Stomach (tissue), 9 donors: Measurements from ENCODE around the gene ATXN2L. TPM values are rescaled to one million over a fixed set of nuclear protein-coding genes. Genes with fewer than 3 reads are reported as not detected.
"Not testable (repeated sequence)": the region's sequence is repeated elsewhere in the genome, so short reads cannot be mapped to it uniquely, and the experiment has no call there.

Source experiments
- DNase-seq, 2 donors: peaks; one replicate each; pipeline versions ENCODE4 v3.0.0 to v3.0.0-alpha.2; 2013 to 2019
- H3K27ac ChIP-seq, 5 donors: fragments of 200-600 bp in 4 of 5; sonication (generic) in 4 of 5; one replicate each; pipeline ENCODE4 v1.5.1; 2013 to 2019; ENCODE audit warnings: mild to moderate bottlenecking in 1 of 5, moderate library complexity in 1 of 5
- H3K27me3 ChIP-seq, 3 donors: fragments of 200-600 bp; sonication (generic); one replicate each; pipeline ENCODE4 v1.5.1; 2017 to 2019; ENCODE audit warnings: mixed run types in 1 of 3
- H3K36me3 ChIP-seq, 4 donors: fragments of 200-600 bp; sonication (generic); 1 replicate in 3 of 4; 2 replicates in 1 of 4; pipeline ENCODE4 v1.5.1; 2016 to 2019
- H3K4me1 ChIP-seq, 4 donors: fragments of 200-600 bp; sonication (generic); one replicate each; pipeline ENCODE4 v1.5.1; 2016 to 2019
- H3K4me3 ChIP-seq, 4 donors: fragments of 200-600 bp; sonication (generic) in 3 of 4; one replicate each; pipeline ENCODE4 v1.5.1; 2016 to 2019; ENCODE audit warnings: mild to moderate bottlenecking in 1 of 4
- H3K9me3 ChIP-seq, 4 donors: fragments of 200-600 bp; sonication (generic); one replicate each; pipeline ENCODE4 v1.5.1; 2016 to 2019
- EP300 ChIP-seq: sonication (generic); formaldehyde crosslinking; IDR thresholded peaks from one replicate; pipeline ENCODE4 v1.6.1; 2017; ENCODE audit warnings: antibody characterized with exemption
- POLR2A ChIP-seq, 4 donors: fragments of 450-650 bp; IDR thresholded peaks; one replicate each; pipeline ENCODE4 v1.6.1; 2016; ENCODE audit warnings: antibody characterized with exemption in 4 of 4, control low read depth in 2 of 4, mild to moderate bottlenecking in 1 of 4, moderate library complexity in 1 of 4
- POLR2AphosphoS5 ChIP-seq, 3 donors: sonication (generic); formaldehyde crosslinking; IDR thresholded peaks; one replicate each; pipeline ENCODE4 v1.6.1; 2016; ENCODE audit warnings: antibody characterized with exemption in 3 of 3
- WGBS, 5 donors: extraction: QIAGEN DNeasy Blood & Tissue Kit in 3 of 5; methylation state at CpG; one replicate each; pipeline versions ENCODE4 v1.1.5 to v1.1.7; 2013 to 2018; 5-methylcytosine and 5-hydroxymethylcytosine counted together
- intact Hi-C: fragments of 100-400 bp; cut with DNase I; formaldehyde crosslinking; loops from one replicate; pipeline ENCODE4 v1.15.1; 2023; ENCODE audit warnings: low total_unique reads
- polyA plus RNA-seq, 3 donors: library from polyadenylated mRNA; stranded (reverse); fragments of 200-250 nt; gene quantifications; one replicate each; pipeline ENCODE4 v1.2.3, GENCODE V29; 2013
- total RNA-seq, 5 donors: library from RNA; depleted of rRNA; stranded (reverse); fragments of >200 nt; gene quantifications; one replicate each; pipeline versions ENCODE4 v1.1.0 to v1.2.3, GENCODE V29; 2014 to 2016
- TF ChIP-seq, protein P1 (sequence below), 7 experiments: fragments of 450-650 bp in 4 of 7; fragments of 200-600 bp in 3 of 7; sonication (generic) in 3 of 7; IDR thresholded peaks; one replicate each; pipeline ENCODE4 v1.5.1; 2016 to 2019; ENCODE audit warnings: antibody characterized with exemption in 7 of 7, control low read depth in 2 of 7, mild to moderate bottlenecking in 1 of 7
- donor health status: healthy with polysubstance abuse.
- donor health status: Bipolar disorder and iron deficiency.
- donor health status: healthy.

The ATXN2L gene
- total and polyA plus RNA-seq, 8 donors = 24.4 to 644 (median 64.8) TPM

DNA sequence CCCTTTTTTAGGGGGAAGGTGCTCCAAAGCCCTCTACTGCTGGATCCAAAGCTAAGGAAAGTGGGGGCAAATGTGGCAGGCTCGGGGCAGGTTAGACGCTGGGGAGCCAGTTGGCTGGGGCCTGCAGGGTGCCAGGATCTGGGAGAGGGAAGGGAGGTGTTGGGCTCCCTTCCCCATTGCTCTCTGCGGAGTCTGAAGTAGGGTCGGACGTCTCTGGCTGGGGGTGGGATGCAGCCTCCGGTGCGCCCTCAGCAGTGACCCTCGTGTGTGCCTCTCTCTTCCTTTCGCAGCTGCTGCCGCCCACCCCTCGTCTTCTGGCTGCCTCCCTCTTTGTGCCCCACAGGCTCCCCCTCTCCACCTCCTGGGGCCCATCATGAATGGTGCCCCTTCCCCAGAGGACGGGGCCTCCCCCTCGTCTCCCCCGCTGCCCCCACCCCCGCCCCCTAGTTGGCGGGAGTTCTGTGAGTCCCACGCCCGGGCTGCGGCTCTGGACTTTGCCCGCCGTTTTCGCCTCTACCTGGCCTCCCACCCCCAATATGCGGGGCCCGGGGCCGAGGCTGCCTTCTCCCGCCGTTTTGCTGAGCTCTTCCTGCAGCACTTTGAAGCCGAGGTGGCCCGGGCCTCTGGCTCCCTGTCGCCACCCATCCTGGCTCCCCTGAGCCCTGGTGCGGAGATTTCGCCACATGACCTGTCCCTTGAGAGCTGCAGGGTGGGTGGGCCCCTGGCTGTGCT lies 43.1 kb downstream of the ATXN2L start:
- Histone ChIP-seq H3K4me3 (no peak overlapping the region), H3K36me3 (peaks cover 35 to 52% (median 49%) of the 10 kb centered on the region in 4 donors), H3K27ac (no peak overlapping the region), H3K27me3 (no peaks in the 10 kb centered on the region), H3K4me1 (peaks cover 20 to 38% (median 31%) of the 10 kb centered on the region in 4 donors), H3K9me3 (no peaks in the 10 kb centered on the region)
- 53 to 73% (median 64%) methylated on average over 27 to 32 of the region's 32 CpGs for WGBS, 5 donors
- intact Hi-C loops = loop anchor here (10.0 kb wide), 1 partner anchor 49 kb away; no protein-coding TSS in a partner anchor
- TF ChIP-seq, protein P1, sequence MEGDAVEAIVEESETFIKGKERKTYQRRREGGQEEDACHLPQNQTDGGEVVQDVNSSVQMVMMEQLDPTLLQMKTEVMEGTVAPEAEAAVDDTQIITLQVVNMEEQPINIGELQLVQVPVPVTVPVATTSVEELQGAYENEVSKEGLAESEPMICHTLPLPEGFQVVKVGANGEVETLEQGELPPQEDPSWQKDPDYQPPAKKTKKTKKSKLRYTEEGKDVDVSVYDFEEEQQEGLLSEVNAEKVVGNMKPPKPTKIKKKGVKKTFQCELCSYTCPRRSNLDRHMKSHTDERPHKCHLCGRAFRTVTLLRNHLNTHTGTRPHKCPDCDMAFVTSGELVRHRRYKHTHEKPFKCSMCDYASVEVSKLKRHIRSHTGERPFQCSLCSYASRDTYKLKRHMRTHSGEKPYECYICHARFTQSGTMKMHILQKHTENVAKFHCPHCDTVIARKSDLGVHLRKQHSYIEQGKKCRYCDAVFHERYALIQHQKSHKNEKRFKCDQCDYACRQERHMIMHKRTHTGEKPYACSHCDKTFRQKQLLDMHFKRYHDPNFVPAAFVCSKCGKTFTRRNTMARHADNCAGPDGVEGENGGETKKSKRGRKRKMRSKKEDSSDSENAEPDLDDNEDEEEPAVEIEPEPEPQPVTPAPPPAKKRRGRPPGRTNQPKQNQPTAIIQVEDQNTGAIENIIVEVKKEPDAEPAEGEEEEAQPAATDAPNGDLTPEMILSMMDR (IDR thresholded peaks at IDR 0.05) = no peak
- TF ChIP-seq EP300 (no peak), POLR2AphosphoS5 (IDR thresholded peaks at IDR 0.05) (no peak), POLR2A (IDR thresholded peaks at IDR 0.05) (no peak)
- DNase-seq = no peak

DNA sequence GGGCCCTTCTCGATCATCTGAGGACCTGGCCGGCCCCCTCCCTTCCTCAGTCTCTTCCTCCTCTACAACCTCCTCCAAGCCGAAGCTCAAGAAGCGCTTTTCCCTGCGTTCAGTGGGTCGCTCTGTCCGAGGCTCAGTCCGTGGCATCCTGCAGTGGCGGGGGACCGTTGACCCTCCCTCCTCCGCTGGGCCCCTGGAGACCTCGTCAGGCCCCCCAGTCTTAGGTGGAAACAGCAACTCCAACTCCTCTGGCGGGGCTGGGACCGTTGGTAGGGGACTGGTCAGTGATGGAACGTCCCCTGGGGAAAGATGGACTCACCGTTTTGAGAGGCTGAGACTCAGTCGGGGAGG lies 43.6 kb downstream of the ATXN2L start:
- Histone ChIP-seq H3K4me3 (no peak overlapping the region), H3K4me1 (peaks cover 20 to 38% (median 31%) of the 10 kb centered on the region in 4 donors), H3K9me3 (no peaks in the 10 kb centered on the region), H3K27me3 (no peaks in the 10 kb centered on the region), H3K36me3 (peaks cover 40 to 57% (median 55%) of the 10 kb centered on the region in 4 donors), H3K27ac (no peak overlapping the region)
- TF ChIP-seq, protein P1 (IDR thresholded peaks at IDR 0.05) = no peak
- no peak for TF ChIP-seq EP300
- TF ChIP-seq POLR2A (IDR thresholded peaks at IDR 0.05) = no peak
- no peak for TF ChIP-seq POLR2AphosphoS5 (IDR thresholded peaks at IDR 0.05)
- 77 to 84% (median 81%) methylated on average over 16 to 17 of the region's 17 CpGs for WGBS, 5 donors
- no peak for DNase-seq
- intact Hi-C loops = loop anchor here (10.0 kb wide), 1 partner anchor 48 kb away; no protein-coding TSS in a partner anchor

DNA sequence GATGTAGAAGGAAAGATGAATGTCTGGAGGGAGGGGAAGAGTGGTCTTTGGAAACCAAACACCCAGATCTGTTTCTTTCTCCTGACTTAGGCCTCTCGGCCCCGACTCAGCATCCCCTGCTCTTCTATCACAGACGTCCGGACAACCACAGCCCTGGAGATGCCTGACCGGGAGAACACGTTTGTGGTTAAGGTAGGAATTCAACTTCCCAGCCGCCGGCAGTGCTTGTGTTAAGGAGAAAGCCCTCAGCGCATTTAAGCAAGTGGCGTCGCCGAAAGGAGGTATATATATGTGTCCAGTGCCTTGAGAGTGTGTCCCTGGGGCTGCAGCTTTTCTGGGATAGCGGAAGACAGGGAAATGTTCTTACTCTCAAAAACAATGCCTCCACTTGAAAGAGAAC lies 44.4 kb downstream of the ATXN2L start:
- peaks cover 48 to 65% (median 63%) of the 10 kb centered on the region in 4 donors for H3K36me3 ChIP-seq
- intact Hi-C loops = loop anchor here (10.0 kb wide), 1 partner anchor 48 kb away; no protein-coding TSS in a partner anchor
- no peak overlapping the region for H3K4me3 ChIP-seq
- no peak overlapping the region for H3K27ac ChIP-seq
- no peaks in the 10 kb centered on the region for H3K27me3 ChIP-seq
- TF ChIP-seq EP300 (no peak), POLR2A (IDR thresholded peaks at IDR 0.05) (no peak), POLR2AphosphoS5 (IDR thresholded peaks at IDR 0.05) (no peak)
- TF ChIP-seq, protein P1 (IDR thresholded peaks at IDR 0.05) = no peak
- DNase-seq = no peak
- WGBS, 5 donors = 80 to 92% (median 85%) methylated on average over 13 of the region's 13 CpGs
- peaks cover 20 to 36% (median 30%) of the 10 kb centered on the region in 4 donors for H3K4me1 ChIP-seq
- no peaks in the 10 kb centered on the region for H3K9me3 ChIP-seq

DNA sequence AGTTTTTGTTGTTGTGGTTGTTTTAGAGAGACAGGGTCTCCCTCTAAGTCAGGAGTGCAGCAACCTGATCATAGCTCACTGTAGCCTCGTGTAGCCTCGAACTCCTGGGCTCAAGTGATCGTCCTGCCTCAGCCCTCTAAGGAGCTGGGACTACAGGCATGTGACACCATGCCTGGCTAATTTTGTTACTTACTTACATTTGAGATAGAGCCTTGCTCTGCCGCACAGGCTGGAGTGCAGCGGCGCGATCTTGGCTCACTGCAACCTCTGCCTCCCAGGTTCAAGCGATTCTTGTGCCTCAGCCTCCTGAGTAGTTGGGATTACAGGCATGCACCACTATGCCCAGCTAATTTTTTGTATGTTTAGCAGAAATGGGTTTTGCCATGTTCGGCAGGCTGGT lies 44.8 kb downstream of the ATXN2L start:
- H3K4me1 ChIP-seq = peaks cover 18 to 32% (median 26%) of the 10 kb centered on the region in 4 donors
- not testable (repeated sequence) for H3K27ac ChIP-seq, DNase-seq, H3K9me3 ChIP-seq, H3K27me3 ChIP-seq, H3K4me3 ChIP-seq
- intact Hi-C loops = loop anchor here (10.0 kb wide), 1 partner anchor 47 kb away; no protein-coding TSS in a partner anchor
- 91 to 96% (median 95%) methylated on average over 9 of the region's 9 CpGs for WGBS, 5 donors
- H3K36me3 ChIP-seq = peaks cover 52 to 70% (median 67%) of the 10 kb centered on the region in 4 donors

DNA sequence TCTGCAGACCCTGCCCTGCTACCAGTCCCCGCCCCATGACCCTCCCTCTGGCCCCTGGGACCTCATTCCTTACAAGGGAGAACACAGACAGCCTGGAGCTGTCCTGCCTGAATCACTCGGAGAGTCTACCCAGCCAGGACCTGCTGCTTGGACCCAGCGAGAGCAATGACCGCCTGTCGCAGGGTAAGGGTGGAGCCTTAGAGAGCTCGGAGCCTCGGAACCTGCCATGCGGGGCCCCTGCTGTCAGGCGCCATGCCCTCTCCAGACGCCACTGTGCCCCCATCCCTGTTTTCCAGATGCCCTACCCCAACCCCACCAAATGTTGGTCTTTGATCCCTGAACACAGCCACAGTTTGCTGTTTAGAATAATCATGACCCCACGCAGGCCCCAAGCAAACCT lies 46.4 kb downstream of the ATXN2L start:
- 92 to 100% (median 96%) methylated on average over 8 to 11 of the region's 11 CpGs for WGBS, 5 donors
- Histone ChIP-seq H3K27ac (no peak overlapping the region), H3K36me3 (peaks cover 61 to 85% (median 82%) of the 10 kb centered on the region in 4 donors), H3K9me3 (no peaks in the 10 kb centered on the region), H3K27me3 (no peaks in the 10 kb centered on the region), H3K4me1 (peaks cover 15 to 27% (median 22%) of the 10 kb centered on the region in 4 donors), H3K4me3 (no peak overlapping the region)
- intact Hi-C loops = loop anchor here (10.0 kb wide), 1 partner anchor 46 kb away; no protein-coding TSS in a partner anchor
- no peak for TF ChIP-seq POLR2A (IDR thresholded peaks at IDR 0.05)
- no peak for TF ChIP-seq POLR2AphosphoS5 (IDR thresholded peaks at IDR 0.05)
- TF ChIP-seq, protein P1 (IDR thresholded peaks at IDR 0.05) = no peak
- TF ChIP-seq EP300 = no peak
- no peak for DNase-seq
